Prostate gland (tissue), 2 donors: Measurements from ENCODE around the gene HDAC6.

Source experiments
- POLR2A ChIP-seq: fragments of 450-650 bp; IDR thresholded peaks from one replicate; pipeline ENCODE4 v1.6.1; 2016; ENCODE audit warnings: antibody characterized with exemption, mild to moderate bottlenecking
- POLR2AphosphoS5 ChIP-seq: sonication (generic); formaldehyde crosslinking; IDR thresholded peaks from one replicate; pipeline ENCODE4 v1.6.1; 2017; ENCODE audit warnings: antibody characterized with exemption
- TF ChIP-seq, protein P1 (sequence below), 4 experiments: fragments of 200-600 bp in 2 of 4; fragments of 450-650 bp in 2 of 4; sonication (generic) in 2 of 4; IDR thresholded peaks; 1 replicate in 3 of 4; 2 replicates in 1 of 4; pipeline ENCODE4 v1.5.1; 2016 to 2019; ENCODE audit warnings: antibody characterized with exemption in 4 of 4, mild to moderate bottlenecking in 2 of 4, moderate library complexity in 2 of 4

DNA sequence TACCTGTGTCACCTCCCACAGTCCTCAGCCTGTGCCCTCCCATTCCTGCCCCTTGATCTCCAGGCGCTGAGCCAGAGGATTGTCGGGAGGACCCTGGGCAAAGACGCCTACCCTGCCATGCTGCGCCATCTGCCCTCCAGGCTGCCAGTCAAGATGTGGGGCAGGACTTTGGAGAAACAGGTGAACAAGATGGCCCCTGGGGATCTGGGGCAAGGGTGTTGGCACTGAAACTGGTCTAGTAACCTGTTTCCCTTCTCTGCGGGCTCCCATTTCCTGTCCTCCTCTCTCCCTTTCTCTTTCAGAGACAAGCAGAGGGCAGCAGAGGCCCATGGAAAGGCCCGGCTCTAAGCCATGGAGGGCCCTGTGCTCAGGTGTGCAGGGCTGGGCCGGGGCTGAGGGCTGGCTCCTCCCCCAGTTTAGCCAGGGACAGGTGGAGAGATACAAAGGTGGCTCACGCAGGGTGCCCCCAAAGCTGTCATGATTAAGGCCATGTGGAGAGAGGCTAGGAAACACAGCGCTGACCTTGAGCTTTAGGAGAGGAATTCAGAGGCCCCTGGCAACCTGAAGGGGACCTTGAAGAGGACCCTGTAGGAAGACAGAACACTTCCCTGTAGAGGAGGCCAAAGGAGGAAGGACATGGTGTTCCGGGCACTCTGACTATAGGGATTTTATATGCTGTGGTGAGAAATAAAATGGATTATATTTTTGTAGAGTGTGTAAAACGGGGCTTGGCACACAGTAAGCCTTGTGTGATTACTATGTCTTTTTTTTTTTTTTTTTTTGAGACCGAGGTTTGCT lies 40.0 kb upstream of the HDAC6 start, which contains the start of gene GLOD5:
- TF ChIP-seq, protein P1, sequence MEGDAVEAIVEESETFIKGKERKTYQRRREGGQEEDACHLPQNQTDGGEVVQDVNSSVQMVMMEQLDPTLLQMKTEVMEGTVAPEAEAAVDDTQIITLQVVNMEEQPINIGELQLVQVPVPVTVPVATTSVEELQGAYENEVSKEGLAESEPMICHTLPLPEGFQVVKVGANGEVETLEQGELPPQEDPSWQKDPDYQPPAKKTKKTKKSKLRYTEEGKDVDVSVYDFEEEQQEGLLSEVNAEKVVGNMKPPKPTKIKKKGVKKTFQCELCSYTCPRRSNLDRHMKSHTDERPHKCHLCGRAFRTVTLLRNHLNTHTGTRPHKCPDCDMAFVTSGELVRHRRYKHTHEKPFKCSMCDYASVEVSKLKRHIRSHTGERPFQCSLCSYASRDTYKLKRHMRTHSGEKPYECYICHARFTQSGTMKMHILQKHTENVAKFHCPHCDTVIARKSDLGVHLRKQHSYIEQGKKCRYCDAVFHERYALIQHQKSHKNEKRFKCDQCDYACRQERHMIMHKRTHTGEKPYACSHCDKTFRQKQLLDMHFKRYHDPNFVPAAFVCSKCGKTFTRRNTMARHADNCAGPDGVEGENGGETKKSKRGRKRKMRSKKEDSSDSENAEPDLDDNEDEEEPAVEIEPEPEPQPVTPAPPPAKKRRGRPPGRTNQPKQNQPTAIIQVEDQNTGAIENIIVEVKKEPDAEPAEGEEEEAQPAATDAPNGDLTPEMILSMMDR (IDR thresholded peaks at IDR 0.05), result peak in 2 of 4 experiments; percentile 60 to 63
- TF ChIP-seq POLR2A (no peak), POLR2AphosphoS5 (peak; percentile 43)
